Tibial nerve (tissue), 4 donors: ENCODE results near the gene RYR1. TPM values are rescaled to one million over a fixed set of nuclear protein-coding genes. Genes with fewer than 3 reads are reported as not detected.

ENCODE experiments used
- DNase-seq, 2 donors: peaks; one replicate each; pipeline ENCODE4 v3.0.0-alpha.2; 2019; ENCODE audit warnings: low spot score in 2 of 2
- H3K27ac ChIP-seq, 4 donors: fragments of 200-600 bp; sonication (generic) in 3 of 4; one replicate each; pipeline ENCODE4 v1.5.1; 2017 to 2019; ENCODE audit warnings: mild to moderate bottlenecking in 1 of 4
- H3K27me3 ChIP-seq, 2 donors: fragments of 200-600 bp; sonication (generic) in 1 of 2; one replicate each; pipeline versions ENCODE4 v1.5.1 to v1.6.0; 2017 to 2019
- H3K36me3 ChIP-seq, 3 donors: fragments of 200-600 bp; sonication (generic); one replicate each; pipeline ENCODE4 v1.5.1; 2018 to 2019
- H3K4me1 ChIP-seq, 4 donors: fragments of 200-600 bp; sonication (generic) in 3 of 4; one replicate each; pipeline ENCODE4 v1.5.1; 2017 to 2019
- H3K4me3 ChIP-seq, 4 donors: fragments of 200-600 bp; sonication (generic) in 3 of 4; one replicate each; pipeline ENCODE4 v1.5.1; 2017 to 2019; ENCODE audit warnings: mild to moderate bottlenecking in 1 of 4, moderate library complexity in 1 of 4
- H3K9me3 ChIP-seq, 4 donors: fragments of 200-600 bp; sonication (generic) in 3 of 4; one replicate each; pipeline ENCODE4 v1.5.1; 2017 to 2019
- EP300 ChIP-seq, 2 donors: sonication (generic); formaldehyde crosslinking; IDR thresholded peaks; one replicate each; pipeline ENCODE4 v1.6.1; 2017; ENCODE audit warnings: antibody characterized with exemption in 2 of 2, mild to moderate bottlenecking in 1 of 2
- POLR2A ChIP-seq, 2 donors: fragments of 450-650 bp; IDR thresholded peaks; one replicate each; pipeline ENCODE4 v1.6.1; 2017; ENCODE audit warnings: antibody characterized with exemption in 2 of 2, mild to moderate bottlenecking in 2 of 2, moderate library complexity in 2 of 2
- WGBS, 2 donors: methylation state at CpG; one replicate each; pipeline ENCODE4 v1.1.5; 2018; 5-methylcytosine and 5-hydroxymethylcytosine counted together
- total RNA-seq, 4 donors: library from RNA; depleted of rRNA; stranded (reverse); fragments of >200 nt; gene quantifications; one replicate each; pipeline ENCODE4 v1.1.0, GENCODE V29; 2016
- TF ChIP-seq, protein P1 (sequence below), 5 experiments: fragments of 200-600 bp in 3 of 5; fragments of 450-650 bp in 2 of 5; sonication (generic) in 3 of 5; IDR thresholded peaks; one replicate each; pipeline ENCODE4 v1.5.1; 2016 to 2019; ENCODE audit warnings: antibody characterized with exemption in 5 of 5, mild to moderate bottlenecking in 3 of 5, moderate library complexity in 2 of 5

RYR1 gene
- total RNA-seq, 4 donors from 2014 or later: 5.7 to 18.1 (median 12.0) TPM

DNA sequence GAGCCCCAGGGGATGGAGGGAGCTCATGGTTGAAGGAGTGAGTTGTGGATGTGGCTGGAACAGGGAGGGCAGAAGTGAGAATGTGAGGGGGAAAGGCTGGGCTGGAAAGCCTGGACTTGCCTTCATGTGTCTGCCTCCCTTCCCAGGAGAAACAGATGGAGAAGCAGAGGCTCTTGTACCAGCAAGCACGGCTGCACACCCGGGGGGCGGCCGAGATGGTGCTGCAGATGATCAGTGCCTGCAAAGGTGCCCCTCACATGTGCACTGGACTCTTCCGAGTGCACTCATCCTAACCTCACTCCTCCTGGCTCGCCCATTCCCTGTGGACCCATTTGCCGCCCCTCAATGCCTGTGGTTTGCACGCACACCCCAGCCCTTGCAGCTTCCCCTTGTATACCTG is 101.1 kb downstream of the RYR1 start:
- Histone ChIP-seq H3K27me3 (no peaks in the 10 kb centered on the region), H3K9me3 (peaks cover 0 to 18% (median 0%) of the 10 kb centered on the region in 4 donors), H3K4me1 (peaks cover 0 to 11% (median 4%) of the 10 kb centered on the region in 4 donors), H3K4me3 (no peak overlapping the region), H3K36me3 (peaks cover 0 to 56% (median 0%) of the 10 kb centered on the region in 3 donors), H3K27ac (no peak overlapping the region)
- DNase-seq: no peak
- WGBS, 2 donors: 91 to 96% methylated on average over 8 of the region's 8 CpGs
- TF ChIP-seq, protein P1, sequence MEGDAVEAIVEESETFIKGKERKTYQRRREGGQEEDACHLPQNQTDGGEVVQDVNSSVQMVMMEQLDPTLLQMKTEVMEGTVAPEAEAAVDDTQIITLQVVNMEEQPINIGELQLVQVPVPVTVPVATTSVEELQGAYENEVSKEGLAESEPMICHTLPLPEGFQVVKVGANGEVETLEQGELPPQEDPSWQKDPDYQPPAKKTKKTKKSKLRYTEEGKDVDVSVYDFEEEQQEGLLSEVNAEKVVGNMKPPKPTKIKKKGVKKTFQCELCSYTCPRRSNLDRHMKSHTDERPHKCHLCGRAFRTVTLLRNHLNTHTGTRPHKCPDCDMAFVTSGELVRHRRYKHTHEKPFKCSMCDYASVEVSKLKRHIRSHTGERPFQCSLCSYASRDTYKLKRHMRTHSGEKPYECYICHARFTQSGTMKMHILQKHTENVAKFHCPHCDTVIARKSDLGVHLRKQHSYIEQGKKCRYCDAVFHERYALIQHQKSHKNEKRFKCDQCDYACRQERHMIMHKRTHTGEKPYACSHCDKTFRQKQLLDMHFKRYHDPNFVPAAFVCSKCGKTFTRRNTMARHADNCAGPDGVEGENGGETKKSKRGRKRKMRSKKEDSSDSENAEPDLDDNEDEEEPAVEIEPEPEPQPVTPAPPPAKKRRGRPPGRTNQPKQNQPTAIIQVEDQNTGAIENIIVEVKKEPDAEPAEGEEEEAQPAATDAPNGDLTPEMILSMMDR (IDR thresholded peaks at IDR 0.05): no peak
- TF ChIP-seq POLR2A (IDR thresholded peaks at IDR 0.05) (no peak), EP300 (IDR thresholded peaks at IDR 0.05) (no peak)

DNA sequence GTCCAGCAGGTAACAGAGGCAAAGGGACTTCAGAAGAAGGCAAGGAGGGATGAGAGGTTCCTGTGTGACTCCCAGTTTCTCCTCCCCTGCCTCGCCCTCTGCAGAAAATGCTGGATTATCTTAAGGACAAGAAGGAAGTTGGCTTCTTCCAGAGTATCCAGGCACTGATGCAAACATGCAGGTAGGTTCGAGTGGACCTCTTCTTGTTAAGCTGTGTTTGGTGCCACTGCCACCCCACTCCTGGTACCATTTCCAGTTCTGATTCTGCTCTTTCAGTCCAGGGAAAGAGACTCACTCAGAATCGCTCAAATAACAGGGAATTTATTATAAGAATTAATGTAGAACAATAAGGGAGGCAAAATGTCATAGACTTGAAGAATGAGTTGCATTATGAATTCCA is 101.7 kb downstream of the RYR1 start:
- peaks cover 0 to 18% (median 0%) of the 10 kb centered on the region in 4 donors for H3K9me3 ChIP-seq
- WGBS, 2 donors: 80 to 84% methylated on average over 3 of the region's 3 CpGs
- no peak overlapping the region for H3K27ac ChIP-seq
- H3K27me3 ChIP-seq: no peaks in the 10 kb centered on the region
- H3K4me3 ChIP-seq: no peak overlapping the region
- TF ChIP-seq EP300 (IDR thresholded peaks at IDR 0.05): no peak
- no peak for TF ChIP-seq POLR2A (IDR thresholded peaks at IDR 0.05)
- TF ChIP-seq, protein P1 (IDR thresholded peaks at IDR 0.05): no peak
- H3K36me3 ChIP-seq: peaks cover 0 to 50% (median 0%) of the 10 kb centered on the region in 3 donors
- no peak for DNase-seq
- H3K4me1 ChIP-seq: peaks cover 0 to 11% (median 4%) of the 10 kb centered on the region in 4 donors

DNA sequence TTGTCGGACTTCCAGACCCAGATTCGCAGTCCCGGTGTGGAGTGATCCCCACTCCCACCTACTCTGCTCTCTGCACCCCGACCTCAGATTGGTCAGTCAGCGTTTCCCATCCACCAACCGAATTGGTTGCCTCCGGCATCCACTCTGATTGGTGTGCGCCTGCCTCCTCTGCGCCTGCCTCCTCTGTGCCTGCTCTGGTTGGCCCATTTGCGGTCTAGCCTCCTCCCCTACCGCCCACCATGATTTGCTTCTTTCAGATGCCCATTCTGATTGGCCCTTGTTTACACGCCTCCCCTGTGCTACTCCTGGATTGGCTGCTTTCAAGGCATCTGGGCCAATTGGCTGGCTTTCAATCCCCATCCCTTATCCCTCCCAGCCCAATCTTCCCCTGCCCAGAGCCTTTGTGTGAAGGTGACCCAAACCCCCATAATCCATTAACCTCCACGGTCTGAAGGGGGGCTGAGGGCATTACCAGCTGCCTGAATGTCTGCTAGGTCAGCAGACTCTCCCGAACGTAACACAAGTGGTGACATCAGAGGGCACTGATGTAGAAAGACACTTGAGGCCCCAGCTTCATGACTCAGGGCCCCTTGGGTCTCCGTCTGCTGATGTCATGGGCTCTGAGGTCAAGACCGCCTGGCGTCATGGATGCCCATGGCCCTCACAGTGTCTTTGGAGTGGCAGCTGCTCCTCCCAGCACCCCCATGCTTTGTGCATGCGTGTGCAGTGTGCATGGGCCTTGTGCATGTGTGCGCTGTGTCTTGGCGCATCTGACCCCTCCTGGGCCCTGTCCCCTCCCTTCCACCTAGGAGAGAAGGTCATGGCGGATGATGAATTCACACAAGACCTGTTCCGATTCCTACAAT is 103.8 kb downstream of the RYR1 start:
- H3K27me3 ChIP-seq: no peaks in the 10 kb centered on the region
- peaks cover 0 to 11% (median 4%) of the 10 kb centered on the region in 4 donors for H3K4me1 ChIP-seq
- no peak overlapping the region for H3K4me3 ChIP-seq
- no peak overlapping the region for H3K27ac ChIP-seq
- H3K36me3 ChIP-seq: peaks cover 0 to 38% (median 0%) of the 10 kb centered on the region in 3 donors
- DNase-seq: no peak
- TF ChIP-seq POLR2A (IDR thresholded peaks at IDR 0.05) (no peak), EP300 (IDR thresholded peaks at IDR 0.05) (no peak)
- WGBS, 2 donors: 87 to 90% methylated on average over 20 to 23 of the region's 23 CpGs
- H3K9me3 ChIP-seq: peaks cover 0 to 18% (median 0%) of the 10 kb centered on the region in 4 donors

DNA sequence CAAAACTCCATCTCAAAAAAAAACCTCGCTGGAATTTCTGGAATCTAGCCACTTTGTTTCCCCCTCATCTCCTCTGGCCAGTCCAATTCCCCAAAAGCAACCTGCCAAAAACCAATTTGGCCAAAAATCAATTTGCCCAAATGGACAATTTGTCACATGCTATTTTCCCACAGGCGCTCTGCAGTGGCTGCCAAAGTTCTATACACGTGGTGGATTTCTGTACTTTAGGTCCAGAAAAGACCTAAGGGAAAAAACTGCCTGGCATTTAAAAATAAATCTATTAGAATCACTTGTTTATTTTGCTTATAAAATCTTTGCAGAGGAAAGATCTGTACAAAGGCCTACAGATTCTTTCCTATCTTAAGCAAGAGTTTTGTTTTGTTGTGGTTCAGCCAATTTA is 104.9 kb downstream of the RYR1 start:
- no peaks in the 10 kb centered on the region for H3K27me3 ChIP-seq
- H3K36me3 ChIP-seq: peaks cover 0 to 38% (median 0%) of the 10 kb centered on the region in 3 donors
- 28 to 36% methylated on average over 3 of the region's 3 CpGs for WGBS, 2 donors
- H3K4me1 ChIP-seq: peaks cover 0 to 11% (median 4%) of the 10 kb centered on the region in 4 donors
- H3K9me3 ChIP-seq: peaks cover 0 to 18% (median 0%) of the 10 kb centered on the region in 4 donors
- peak overlapping the region in 1 of 4 donors; percentile 16 for H3K27ac ChIP-seq
- TF ChIP-seq EP300 (IDR thresholded peaks at IDR 0.05) (no peak), POLR2A (IDR thresholded peaks at IDR 0.05) (no peak)
- TF ChIP-seq, protein P1 (IDR thresholded peaks at IDR 0.05): no peak
- H3K4me3 ChIP-seq: no peak overlapping the region
- no peak for DNase-seq

DNA sequence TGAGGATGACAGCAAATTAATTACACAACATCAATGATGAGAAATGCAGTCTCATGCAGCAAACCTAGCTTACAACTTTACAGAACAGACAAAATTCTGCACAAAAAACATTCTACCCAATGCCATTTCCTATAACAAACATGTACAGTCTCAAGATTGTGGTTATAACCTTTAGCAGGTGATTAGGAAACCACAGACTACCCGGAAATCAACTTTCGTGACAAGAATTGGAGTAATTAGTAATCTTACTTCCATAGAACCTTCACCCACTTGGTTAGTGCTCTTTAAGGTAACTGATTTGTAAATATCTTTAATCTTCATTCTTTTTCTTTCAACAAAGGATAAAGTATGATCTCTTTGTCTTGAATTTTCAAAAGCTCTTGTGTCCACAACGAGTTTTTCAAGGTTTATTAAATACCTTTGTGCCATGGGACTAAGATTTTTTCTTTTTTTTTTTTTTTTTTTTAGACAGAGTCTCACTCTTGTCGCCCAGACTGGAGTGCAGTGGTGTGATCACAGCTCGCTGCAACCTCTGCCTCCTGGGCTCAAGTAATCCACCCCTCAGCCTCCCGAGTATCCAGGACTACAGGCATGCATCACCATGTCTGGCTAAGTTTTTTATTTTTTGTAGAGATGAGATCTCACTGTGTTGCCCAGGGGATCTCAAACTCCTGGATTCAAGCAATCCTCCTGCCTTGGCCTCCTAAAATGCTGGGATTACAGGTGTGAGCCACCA is 105.5 kb downstream of the RYR1 start:
- peaks cover 0 to 11% (median 4%) of the 10 kb centered on the region in 4 donors for H3K4me1 ChIP-seq
- peak overlapping the region in 1 of 4 donors; percentile 16 for H3K27ac ChIP-seq
- no peaks in the 10 kb centered on the region for H3K27me3 ChIP-seq
- TF ChIP-seq, protein P1 (IDR thresholded peaks at IDR 0.05): no peak
- no peak for TF ChIP-seq EP300 (IDR thresholded peaks at IDR 0.05)
- TF ChIP-seq POLR2A (IDR thresholded peaks at IDR 0.05): no peak
- no peak for DNase-seq
- peaks cover 0 to 38% (median 0%) of the 10 kb centered on the region in 3 donors for H3K36me3 ChIP-seq
- WGBS, 2 donors: 56 to 61% methylated on average over 6 of the region's 6 CpGs
- H3K4me3 ChIP-seq: no peak overlapping the region
- H3K9me3 ChIP-seq: peaks cover 0 to 18% (median 0%) of the 10 kb centered on the region in 4 donors
